GM19035 (cell line): ENCODE data around the gene RCAN1.
A peak's percentile ranks its signal among the peaks of the same experiment; 100 is the strongest.
"Not testable (repeated sequence)": the region's sequence is repeated elsewhere in the genome, so short reads cannot be mapped to it uniquely, and the experiment has no call there.

Experiments used
- ATAC-seq: cut with Tn5 transposase; IDR thresholded peaks from one replicate; pipeline ENCODE4 v1.9.1; 2021; ENCODE audit not compliant: unreplicated experiment

Gene RCAN1

GRCh38 chr21:34570313-34570712, 44.6 kb downstream of the RCAN1 start:
- no peak for ATAC-seq

GRCh38 chr21:34569381-34569979, 45.4 kb downstream of the RCAN1 start:
- no peak for ATAC-seq

DNA sequence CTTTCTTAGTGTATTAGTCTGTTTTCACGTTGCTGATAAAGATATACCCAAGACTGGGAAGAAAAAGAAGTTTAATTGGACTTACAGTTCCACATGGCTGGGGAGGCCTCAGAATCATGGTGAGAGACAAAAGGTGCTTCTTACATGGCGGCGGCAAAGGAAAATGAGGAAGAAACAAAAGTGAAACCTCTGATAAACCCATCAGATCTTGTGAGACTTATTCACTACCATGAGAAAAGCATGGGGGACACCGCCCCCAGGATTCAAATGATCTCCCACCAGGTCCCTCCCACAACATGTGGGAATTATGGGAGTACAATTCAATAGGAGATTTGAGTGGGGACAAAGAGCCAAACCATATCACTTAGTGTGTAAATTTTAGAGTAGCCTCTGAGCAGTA, 46.1 kb downstream of the RCAN1 start:
- not testable (repeated sequence) for ATAC-seq

DNA sequence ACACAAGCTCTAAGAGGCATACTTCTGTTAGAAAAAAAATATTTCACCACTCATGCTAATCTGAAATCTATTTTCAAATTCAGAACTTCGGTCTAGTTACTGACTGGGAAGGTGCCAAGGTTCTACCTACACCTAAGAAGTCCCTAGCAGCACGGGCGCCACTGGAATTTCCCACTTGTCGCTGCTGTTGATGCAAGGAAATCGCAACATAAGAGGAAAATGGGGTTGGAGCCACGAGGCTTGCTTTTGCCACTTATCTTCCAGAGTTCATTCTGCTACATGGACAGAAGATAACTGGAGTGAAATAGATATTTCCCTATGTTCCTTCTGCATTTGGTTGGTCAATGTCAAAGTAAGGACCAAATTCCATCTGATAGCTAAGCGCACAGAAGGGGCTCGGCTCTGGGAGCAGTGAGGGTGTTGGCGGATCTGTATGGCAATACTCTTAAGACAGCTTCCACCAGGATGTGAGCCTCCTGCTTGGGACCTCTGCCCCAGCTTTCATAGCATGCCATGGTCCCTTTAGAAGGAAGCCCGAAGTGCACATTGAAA, 47.2 kb downstream of the RCAN1 start:
- ATAC-seq, result no peak

DNA sequence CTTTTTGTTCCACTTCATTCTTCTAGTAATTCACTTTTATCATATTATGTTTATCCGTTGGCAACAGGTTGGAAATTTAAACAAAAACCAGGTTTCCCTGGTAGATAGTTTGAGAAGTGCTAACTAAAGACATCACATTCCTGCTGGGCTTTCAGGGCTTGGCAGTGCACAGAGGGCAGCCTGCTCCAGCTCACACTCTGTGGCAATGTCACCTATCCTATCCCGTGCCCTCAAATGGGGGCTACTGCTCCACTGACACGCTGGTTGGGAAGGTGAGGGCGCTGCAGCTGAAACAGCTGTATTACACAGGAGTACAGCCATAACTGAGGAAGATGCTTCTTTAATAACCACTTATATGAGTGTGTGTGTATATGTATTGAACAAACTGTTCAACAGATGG, 49.7 kb downstream of the RCAN1 start:
- no peak for ATAC-seq

DNA sequence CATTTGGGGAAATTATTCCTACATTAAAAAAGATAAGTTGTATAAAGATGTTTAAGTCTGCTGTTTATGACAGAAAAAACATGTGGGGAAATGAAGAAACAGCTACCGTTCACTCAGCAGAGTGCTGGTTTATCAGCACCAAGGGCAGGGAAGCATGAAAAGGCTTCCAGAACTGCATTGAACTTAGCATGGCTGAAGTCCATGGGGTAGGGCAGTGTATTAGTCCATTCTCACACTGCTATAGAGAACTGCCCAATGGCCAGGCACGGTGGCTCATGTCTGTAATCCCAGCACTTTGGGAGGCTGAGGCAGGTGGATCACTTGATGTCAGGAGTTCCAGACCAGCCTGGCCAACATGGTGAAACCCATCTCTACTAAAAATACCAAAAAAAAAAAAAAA, 51.5 kb downstream of the RCAN1 start:
- not testable (repeated sequence) for ATAC-seq

- no peak for ATAC-seq
These were observed 53.1 kb downstream of the RCAN1 start for GRCh38 chr21:34561806-34562205.

DNA sequence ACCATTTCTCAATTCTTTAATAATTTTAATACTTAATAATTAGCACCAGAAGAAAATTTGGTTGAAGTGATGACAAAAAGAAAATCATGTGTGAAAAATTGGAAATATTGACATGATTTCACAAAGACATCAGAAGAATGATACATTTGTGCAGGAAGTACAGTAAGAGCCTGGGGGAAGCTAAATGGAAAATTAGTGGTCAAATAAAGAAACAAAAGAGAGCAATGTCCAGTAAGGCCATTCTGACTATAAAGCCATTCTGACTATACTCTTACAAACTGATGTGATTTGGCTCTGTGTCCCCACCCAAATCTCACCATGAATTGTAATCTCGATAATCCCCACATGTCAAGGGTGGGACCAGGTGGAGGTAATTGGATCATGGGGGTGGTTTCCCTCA, 54.3 kb downstream of the RCAN1 start:
- no peak for ATAC-seq

GRCh38 chr21:34560021-34560420, 54.9 kb downstream of the RCAN1 start:
- ATAC-seq, result no peak

DNA sequence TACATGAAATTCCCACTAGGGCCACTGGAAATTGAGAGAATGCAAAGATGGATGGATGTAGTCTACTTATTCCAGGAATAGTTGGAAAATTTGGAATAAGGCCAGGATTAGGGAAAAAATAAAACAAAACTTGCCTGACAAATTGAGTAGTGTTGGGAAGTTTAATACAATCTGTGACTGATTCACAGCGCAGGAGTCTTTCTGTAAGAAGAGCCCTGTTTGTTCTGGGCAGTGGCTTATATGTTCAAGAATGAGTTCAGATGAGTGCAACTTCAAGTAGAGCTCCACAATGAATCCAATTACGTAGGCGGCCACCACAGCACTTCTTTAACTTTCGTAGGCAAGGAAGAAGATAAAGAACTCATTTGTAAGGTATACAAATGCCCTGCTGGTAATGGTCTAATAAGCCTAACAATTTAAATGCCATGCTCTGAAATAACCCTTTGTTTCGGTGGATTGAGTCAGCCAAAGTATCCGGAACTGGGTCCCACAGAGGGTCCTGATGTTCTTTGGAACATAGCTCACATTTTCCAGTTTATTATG, 55.8 kb downstream of the RCAN1 start:
- ATAC-seq, result no peak

DNA sequence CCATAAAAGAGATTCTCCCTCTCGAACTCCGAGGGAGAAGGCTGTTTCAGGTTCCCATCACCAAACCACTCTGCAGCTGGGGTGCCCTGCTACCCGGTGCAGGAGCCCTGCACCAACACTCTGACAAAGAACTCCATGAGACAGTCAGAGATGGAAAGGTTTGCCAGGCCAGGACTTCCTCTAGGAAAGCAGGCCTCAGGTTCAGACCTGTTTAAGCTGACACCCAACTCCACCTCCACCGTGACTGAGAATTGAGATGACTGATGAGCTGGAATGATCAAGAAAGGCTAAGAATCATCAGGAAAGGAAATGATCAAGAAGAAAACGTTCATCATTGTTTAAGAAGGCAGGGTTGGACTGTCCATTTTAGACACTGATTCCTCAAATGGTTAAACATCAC, 56.7 kb downstream of the RCAN1 start:
- no peak for ATAC-seq

DNA sequence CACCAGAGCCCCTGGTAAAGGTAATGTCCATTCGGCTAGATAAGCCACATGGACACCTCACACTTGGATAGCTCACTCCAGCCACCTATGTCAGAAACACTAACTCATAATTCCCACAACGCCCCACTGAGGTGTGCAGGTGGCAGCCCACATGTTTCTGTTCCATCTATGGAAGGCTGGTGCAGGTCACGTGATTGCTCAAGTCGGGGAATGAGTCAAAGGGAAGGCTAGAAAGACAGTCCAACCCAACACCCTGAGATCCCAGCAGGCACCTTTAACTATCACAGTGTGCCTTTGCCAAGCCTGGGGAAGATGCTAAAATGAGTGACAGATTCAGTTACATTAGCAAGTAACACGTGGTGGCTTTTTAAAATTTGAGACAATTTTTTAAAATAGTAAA, 57.7 kb downstream of the RCAN1 start:
- ATAC-seq, result no peak

GRCh38 chr21:34554670-34555069, 60.2 kb downstream of the RCAN1 start:
- not testable (repeated sequence) for ATAC-seq

GRCh38 chr21:34554227-34554626, 60.7 kb downstream of the RCAN1 start:
- no peak for ATAC-seq

- ATAC-seq, result no peak
These were observed 61.6 kb downstream of the RCAN1 start for GRCh38 chr21:34553151-34553952.

DNA sequence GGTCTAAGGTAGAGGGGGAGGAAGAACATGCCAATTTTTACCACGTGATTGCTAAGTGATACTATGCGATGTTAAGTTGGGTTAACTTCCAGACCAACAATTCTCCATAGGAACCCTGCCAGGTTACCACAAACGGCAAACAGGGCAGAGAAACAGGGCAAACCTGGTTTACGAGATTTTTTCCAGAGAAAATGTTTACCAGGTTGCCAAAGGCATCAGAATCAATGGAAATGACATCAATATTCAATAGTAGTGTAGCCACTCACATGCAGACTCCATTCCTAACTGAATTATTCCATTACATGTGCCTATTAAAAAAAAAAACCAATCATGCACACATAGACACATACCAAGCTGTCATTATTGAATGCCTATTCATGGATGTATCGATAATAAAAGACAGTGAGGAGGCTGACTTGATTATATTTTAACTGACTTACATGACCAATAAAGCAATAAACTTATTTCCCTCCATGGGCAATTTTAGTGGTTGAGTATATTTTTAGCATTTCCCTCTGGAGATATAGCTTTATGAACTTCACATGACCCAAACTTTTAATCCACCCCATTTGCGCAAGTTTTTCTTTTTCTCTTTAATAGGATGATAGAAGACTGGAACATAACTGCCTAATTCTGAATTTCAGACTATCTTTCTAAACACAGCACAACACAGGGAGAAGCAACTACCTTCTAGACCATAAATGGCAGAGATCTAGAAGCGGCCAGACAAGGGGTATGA, 62.4 kb downstream of the RCAN1 start:
- ATAC-seq, result no peak

DNA sequence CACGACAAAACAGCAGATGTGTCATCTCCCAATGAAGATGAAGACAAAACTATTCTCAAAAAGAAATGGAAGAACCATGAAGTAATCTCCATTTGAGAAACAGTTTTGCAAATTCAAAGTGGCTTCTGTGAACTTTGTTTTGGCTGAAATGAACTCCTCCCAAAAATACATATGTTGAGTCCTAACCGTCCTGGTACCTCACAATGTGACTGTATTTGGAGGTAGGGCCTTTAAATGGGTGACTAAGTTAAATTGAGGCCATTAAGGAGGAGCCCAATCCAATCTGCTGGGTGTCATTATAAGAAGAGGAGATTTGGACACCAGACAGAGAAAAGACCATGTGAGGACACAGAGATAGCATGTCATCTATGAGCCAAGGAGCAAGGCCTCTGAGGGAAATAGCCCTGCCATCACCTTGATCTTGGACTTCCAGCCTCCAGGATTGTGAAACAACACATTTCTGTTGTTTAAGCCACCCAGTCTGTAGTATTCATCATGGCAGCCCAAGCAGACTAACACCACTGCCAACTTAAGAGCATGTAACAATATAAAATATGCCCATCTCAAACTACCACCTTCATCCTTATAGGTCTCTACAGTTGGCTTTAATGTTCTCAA, 64.6 kb downstream of the RCAN1 start:
- ATAC-seq, result no peak

DNA sequence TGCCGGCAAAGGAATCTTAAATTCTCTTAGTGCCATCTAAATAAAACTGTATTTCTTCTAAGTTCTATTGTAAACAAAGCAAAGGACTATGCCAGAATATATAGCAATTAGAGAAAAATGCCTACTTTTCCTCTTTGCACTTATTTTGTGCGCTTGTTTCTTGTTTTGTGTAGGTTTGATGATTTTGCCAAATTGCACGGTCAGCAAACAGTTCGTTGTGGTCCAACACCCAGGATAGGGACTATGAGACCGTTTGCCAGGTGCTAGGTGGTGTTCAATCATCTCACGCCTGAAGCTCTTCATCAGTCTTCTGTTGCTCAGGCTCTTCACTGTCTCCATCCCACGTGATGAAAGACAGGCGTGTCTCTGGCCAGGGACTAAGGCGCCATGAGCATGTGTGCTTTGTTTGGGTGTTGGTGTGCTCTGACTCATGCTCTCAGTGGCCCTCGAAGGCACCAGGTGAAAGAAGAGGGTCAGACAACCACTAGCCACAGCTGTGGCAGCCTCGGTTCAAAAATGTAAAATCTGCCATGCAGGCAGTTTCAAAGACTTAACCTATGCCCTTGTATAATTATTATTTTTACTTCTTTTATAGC, 66.0 kb downstream of the RCAN1 start:
- ATAC-seq, result no peak

DNA sequence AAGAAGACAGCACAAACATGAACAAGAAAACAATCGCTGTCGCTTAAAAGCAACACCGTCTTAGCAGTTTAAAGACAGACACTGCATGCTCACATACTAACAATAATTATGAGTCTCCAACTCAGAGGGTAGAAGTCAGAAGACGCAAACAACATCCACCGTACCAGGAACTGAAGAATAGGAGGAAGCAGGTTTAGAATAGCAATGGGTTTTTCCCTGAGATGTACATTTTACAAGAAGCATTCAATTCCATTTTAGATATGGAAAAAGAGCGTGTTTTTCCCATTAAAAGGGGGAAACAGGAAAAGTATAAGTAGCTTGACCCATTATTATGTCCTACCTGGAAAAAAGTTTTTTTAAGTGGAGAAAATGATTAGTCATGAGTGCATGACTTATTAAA, 68.4 kb downstream of the RCAN1 start:
- no peak for ATAC-seq

DNA sequence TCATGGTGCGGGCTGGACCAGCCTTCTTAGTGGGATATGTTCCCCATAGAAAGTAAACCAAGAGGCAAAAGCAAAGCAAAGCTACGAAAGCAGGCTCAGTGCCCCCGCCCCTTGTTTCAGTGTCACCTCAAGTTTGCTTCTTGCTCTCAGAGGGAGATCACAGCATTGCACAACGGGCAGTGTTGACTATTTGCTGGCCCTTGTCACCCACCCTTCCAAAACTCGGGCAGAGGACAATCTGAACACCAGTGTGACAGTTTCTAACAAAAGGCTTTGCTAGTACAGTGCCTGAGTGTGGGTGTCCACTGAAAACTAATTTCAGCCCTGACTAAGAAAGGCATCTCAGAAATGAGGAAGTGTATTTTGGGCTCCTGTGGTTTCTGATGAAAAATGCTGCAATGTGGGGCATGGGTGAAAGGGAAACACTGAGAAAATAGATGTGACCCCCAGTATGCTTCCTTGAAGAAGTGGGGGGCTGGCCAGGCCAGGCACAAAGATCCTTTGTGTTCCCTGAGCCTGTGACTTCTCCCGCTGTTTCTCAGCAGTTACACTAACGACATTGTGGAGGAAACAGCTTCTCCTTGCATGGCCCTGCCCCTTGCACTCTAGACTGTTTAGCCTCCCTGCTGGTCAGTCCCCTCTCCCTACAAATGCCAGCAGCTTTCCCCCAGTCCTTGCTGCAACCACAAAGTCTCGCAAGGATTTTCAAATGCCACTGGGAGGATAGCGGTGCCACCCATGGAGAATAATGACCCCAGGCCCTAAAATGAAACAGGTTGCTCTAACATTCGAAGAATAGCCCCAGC, 69.6 kb downstream of the RCAN1 start:
- ATAC-seq, result peak; percentile 92
